Measurements from ENCODE around the gene AMELX. TPM values are rescaled to one million over a fixed set of nuclear protein-coding genes. Genes with fewer than 3 reads are reported as not detected.

Gene AMELX
- not detected for total RNA-seq
- not detected for polyA plus RNA-seq
- long read RNA-seq, donor 1: 0 reads
- long read RNA-seq, donor 2: 0 reads
- long read RNA-seq, donor 3: 0 reads
- long read RNA-seq, donor 4: 0 reads
- long read RNA-seq, donor 5: 0 reads

GRCh38 chrX:11293113-11293512 lies at the start of gene AMELX:
AMELX (plus strand) TSS chrX:11293413; CDS start chrX:11294789, 1,376 bp downstream.
- H3K9me3 ChIP-seq (ENCODE audit: control insufficient read depth in 4 of 4, insufficient read depth in 3 of 4, low read length in 3 of 4): no peaks in the 10 kb centered on the region
- peaks cover 0 to 1% (median 0%) of the 10 kb centered on the region in 5 donors for H3K4me1 ChIP-seq (ENCODE audit: control insufficient read depth in 5 of 5, insufficient read depth in 5 of 5, low read length in 5 of 5)
- ATAC-seq (ENCODE audit: insufficient read depth, low FRiP score) (no peak), DNase-seq (no peak)
- TF ChIP-seq, protein P1, sequence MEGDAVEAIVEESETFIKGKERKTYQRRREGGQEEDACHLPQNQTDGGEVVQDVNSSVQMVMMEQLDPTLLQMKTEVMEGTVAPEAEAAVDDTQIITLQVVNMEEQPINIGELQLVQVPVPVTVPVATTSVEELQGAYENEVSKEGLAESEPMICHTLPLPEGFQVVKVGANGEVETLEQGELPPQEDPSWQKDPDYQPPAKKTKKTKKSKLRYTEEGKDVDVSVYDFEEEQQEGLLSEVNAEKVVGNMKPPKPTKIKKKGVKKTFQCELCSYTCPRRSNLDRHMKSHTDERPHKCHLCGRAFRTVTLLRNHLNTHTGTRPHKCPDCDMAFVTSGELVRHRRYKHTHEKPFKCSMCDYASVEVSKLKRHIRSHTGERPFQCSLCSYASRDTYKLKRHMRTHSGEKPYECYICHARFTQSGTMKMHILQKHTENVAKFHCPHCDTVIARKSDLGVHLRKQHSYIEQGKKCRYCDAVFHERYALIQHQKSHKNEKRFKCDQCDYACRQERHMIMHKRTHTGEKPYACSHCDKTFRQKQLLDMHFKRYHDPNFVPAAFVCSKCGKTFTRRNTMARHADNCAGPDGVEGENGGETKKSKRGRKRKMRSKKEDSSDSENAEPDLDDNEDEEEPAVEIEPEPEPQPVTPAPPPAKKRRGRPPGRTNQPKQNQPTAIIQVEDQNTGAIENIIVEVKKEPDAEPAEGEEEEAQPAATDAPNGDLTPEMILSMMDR (IDR thresholded peaks at IDR 0.05; ENCODE audit: control extremely low read depth, extremely low read depth): no peak
- H3K27ac ChIP-seq (ENCODE audit: low read depth in 1 of 2, low read length in 1 of 2): no peak within 1 kb of the TSS
- H3K36me3 ChIP-seq (ENCODE audit: control insufficient read depth in 4 of 4, insufficient read depth in 4 of 4, low read length in 4 of 4): no peaks in the 10 kb centered on the region
- no peak within 1 kb of the TSS for H3K4me3 ChIP-seq
- H3K27me3 ChIP-seq (ENCODE audit: control insufficient read depth in 3 of 3, insufficient read depth in 3 of 3, low read length in 2 of 3): peaks cover 0 to 35% (median 9%) of the 10 kb centered on the region in 3 donors
- WGBS, 2 donors: 75 to 97% methylated on average over 2 of the region's 2 CpGs
- H3K9ac ChIP-seq (ENCODE audit: insufficient read depth in 1 of 2, low read length in 2 of 2): no peak within 1 kb of the TSS

DNA sequence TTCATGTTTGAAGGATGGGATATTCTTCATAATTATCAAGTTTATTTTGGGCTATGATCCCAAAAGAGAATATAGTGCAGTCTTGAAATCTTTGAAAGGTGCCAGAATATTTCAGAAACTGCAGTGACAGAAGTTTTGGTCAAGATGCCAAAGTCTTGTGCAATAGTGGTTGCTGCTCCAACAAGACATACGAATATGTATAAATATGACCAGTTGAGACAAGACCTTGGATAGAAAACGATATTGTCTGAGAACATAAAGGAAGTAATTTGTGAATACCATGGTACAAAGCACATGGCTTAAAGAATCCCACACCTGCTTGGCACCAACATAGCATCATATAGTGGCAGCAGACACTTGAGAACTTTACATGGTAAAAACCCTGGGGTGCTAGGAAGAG lies 48.6 kb upstream of the AMELX start:
- DNase-seq (peak; percentile 75 to 96 (median 94)), ATAC-seq (ENCODE audit: insufficient read depth, low FRiP score) (no peak)
- Histone ChIP-seq H3K9ac (ENCODE audit: insufficient read depth in 1 of 2, low read length in 2 of 2) (no peak overlapping the region), H3K4me1 (ENCODE audit: control insufficient read depth in 5 of 5, insufficient read depth in 5 of 5, low read length in 5 of 5) (peaks cover 0 to 8% (median 0%) of the 10 kb centered on the region in 5 donors), H3K27ac (ENCODE audit: low read depth in 1 of 2, low read length in 1 of 2) (no peak overlapping the region), H3K4me3 (no peak overlapping the region), H3K36me3 (ENCODE audit: control insufficient read depth in 4 of 4, insufficient read depth in 4 of 4, low read length in 4 of 4) (no peaks in the 10 kb centered on the region), H3K9me3 (ENCODE audit: control insufficient read depth in 4 of 4, insufficient read depth in 3 of 4, low read length in 3 of 4) (no peaks in the 10 kb centered on the region), H3K27me3 (ENCODE audit: control insufficient read depth in 3 of 3, insufficient read depth in 3 of 3, low read length in 2 of 3) (peaks cover 0 to 12% (median 12%) of the 10 kb centered on the region in 3 donors)
- 33 to 45% methylated on average over 2 of the region's 2 CpGs for WGBS, 2 donors
- TF ChIP-seq, protein P1 (IDR thresholded peaks at IDR 0.05; ENCODE audit: control extremely low read depth, extremely low read depth): no peak

DNA sequence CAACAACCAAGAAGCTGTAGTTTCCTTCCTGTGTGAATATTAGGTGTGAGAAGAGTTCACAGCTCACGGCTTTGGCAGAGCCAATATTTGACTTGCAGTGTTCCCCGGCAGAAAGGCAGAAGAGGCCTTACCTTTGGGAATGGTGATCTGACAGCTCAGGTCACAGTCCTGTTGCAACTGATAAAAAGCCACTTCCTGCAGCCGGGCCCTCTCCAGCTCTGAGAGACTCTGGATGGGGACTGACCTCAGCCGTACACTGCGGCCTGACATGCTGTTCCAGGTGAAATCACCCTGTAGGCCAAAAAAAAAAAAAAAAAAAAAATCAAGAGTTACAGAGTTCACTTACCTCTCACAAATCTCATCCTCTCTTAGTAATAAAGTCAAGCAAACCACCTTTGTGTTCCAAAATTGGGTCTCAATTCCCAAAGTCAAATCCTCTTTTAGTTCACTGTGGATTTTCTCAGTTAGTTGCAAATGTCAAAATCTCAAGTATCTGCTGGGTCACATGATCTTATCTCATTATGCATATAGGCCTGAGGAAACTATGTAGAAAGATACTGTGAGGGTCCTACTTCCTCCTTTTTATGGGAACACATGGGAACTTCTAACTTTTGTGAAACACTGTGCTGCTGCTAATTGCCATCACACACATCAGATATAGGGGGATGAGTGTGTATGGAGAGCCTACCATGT lies 38.6 kb upstream of the AMELX start:
- H3K36me3 ChIP-seq (ENCODE audit: control insufficient read depth in 4 of 4, insufficient read depth in 4 of 4, low read length in 4 of 4): no peaks in the 10 kb centered on the region
- no peak overlapping the region for H3K4me3 ChIP-seq
- ATAC-seq (ENCODE audit: insufficient read depth, low FRiP score): no peak
- H3K9ac ChIP-seq (ENCODE audit: insufficient read depth in 1 of 2, low read length in 2 of 2): no peak overlapping the region
- no peak for DNase-seq
- peaks cover 0 to 2% (median 0%) of the 10 kb centered on the region in 5 donors for H3K4me1 ChIP-seq (ENCODE audit: control insufficient read depth in 5 of 5, insufficient read depth in 5 of 5, low read length in 5 of 5)
- peaks cover 0 to 13% (median 5%) of the 10 kb centered on the region in 3 donors for H3K27me3 ChIP-seq (ENCODE audit: control insufficient read depth in 3 of 3, insufficient read depth in 3 of 3, low read length in 2 of 3)
- 53 to 73% methylated on average over 5 of the region's 5 CpGs for WGBS, 2 donors
- peaks cover 0 to 3% (median 0%) of the 10 kb centered on the region in 4 donors for H3K9me3 ChIP-seq (ENCODE audit: control insufficient read depth in 4 of 4, insufficient read depth in 3 of 4, low read length in 3 of 4)
- TF ChIP-seq, protein P1 (IDR thresholded peaks at IDR 0.05; ENCODE audit: control extremely low read depth, extremely low read depth): no peak
- H3K27ac ChIP-seq (ENCODE audit: low read depth in 1 of 2, low read length in 1 of 2): no peak overlapping the region
